Panc1 (cell line): ENCODE measurements around the gene TSPAN5.

Experiments used
- CTCF ChIP-seq: fragments of 450-650 bp; IDR thresholded peaks from 2 replicates; pipeline ENCODE4 v1.5.1; 2017; ENCODE audit warnings: mild to moderate bottlenecking
- TCF7L2 ChIP-seq: IDR thresholded peaks from 2 replicates; pipeline ENCODE4 v1.6.1; 2011; ENCODE audit warnings: mild to moderate bottlenecking, low read depth, low read length, inconsistent platforms

- TF ChIP-seq CTCF = no peak
- no peak for TF ChIP-seq TCF7L2
Observed at GRCh38 chr4:98574816-98575215, 83.6 kb downstream of the TSPAN5 start.
